Activated T-helper 1 cell treated with Interleukin-2 at 50 U/mL for 16 hours (primary cell): ENCODE data around the gene CPSF7.
"Not testable (repeated sequence)": the region's sequence is repeated elsewhere in the genome, so short reads cannot be mapped to it uniquely, and the experiment has no call there.

Source experiments
- DNase-seq: peaks from one replicate; pipeline ENCODE4 v3.0.0-alpha.2; 2020; ENCODE audit warnings: low read depth

CPSF7 gene, protein sequence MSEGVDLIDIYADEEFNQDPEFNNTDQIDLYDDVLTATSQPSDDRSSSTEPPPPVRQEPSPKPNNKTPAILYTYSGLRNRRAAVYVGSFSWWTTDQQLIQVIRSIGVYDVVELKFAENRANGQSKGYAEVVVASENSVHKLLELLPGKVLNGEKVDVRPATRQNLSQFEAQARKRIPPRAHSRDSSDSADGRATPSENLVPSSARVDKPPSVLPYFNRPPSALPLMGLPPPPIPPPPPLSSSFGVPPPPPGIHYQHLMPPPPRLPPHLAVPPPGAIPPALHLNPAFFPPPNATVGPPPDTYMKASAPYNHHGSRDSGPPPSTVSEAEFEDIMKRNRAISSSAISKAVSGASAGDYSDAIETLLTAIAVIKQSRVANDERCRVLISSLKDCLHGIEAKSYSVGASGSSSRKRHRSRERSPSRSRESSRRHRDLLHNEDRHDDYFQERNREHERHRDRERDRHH

DNA sequence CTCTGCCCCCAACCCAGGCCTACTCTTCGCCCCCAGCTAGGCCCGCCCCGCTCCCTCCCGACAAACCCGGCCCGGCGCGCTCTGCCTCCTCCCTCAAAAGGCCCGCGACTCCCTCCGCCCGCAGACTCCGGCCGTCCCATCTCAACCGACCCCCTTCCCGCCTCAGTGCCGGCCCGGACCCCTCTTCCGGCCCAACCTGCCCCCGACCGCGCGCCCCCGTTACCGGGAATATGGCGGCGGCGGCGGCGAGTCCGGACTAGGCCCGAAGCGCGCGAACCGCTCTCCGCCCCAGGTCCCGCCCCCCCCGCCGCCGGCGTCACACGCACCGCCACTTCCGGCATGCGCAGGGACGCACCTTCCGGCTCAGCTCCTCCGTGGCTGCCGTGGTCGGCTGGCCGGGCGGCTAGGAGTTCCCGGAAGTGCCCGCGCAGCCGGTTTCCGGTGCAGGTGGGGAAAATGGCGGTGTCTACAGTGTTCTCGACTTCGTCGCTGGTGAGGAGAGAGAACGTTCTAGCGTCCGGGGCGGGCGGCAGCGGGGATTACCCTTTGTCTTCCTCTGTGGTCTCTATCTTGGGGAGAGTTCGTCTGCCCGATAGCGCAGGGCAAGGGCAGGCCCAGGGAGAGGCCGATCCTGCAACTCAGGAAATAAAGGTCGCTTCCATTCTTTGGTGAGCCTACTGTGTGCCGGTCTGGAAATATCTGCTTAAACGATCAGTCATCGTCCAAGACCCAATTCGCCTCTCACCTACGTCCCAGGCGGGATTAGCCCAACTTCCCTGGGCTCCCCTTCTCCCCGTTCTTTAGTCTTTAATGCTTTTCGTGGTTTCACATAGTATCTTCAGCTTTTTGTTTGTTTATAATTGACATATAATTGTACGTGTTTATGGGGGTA is at the start of gene CPSF7, which contains the start of gene SDHAF2:
CPSF7 (minus strand) TSS at position 285 of the 892 bp plus-strand sequence. CDS start 740 bp downstream, outside the sequence.
SDHAF2 (plus strand) TSS at position 434 of the 892 bp plus-strand sequence; CDS start at position 457, 23 bp downstream.
- peak; percentile 98 for DNase-seq

DNA sequence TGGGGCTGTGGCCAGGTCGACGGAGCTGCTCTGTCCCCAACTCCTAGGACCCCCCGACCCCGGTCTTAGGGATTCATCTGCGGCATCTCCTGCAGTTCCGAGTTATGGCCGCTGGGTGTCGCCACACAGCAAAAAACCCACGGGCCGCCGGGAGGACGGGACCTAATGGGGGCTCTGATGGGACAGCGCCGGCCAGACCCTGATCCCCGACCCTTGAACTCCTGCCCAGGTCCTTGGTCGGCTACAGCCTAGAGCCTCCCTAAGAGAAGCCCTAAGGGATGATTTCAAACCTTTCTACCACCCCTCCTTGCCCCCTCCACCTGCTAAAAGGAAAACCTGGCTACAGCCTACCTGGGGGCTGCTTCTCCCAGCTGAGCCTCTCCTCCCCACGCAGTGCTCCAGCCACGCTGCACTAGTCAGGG is 48.0 kb upstream of the CPSF7 start:
- peak; percentile 38 for DNase-seq

DNA sequence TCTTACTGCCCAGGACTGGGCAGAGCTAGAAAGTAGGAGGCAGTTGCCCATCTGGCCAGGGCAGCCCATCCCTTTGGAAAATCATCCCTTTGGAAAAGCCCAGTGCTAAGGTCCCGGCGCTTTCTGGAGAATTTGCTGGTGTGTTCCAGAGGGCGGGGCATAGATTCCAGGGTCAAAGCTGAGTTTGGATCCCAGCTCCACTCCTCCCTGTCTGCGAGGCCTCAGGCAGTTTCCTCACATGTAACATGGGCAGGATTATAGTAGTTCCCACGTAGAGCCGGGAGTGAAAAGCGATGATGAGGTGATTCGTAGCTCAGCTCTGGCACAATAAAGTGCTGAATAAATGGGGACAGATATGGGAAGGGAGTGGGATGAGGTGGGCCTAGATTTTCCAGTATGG is 47.4 kb upstream of the CPSF7 start:
- no peak for DNase-seq

DNA sequence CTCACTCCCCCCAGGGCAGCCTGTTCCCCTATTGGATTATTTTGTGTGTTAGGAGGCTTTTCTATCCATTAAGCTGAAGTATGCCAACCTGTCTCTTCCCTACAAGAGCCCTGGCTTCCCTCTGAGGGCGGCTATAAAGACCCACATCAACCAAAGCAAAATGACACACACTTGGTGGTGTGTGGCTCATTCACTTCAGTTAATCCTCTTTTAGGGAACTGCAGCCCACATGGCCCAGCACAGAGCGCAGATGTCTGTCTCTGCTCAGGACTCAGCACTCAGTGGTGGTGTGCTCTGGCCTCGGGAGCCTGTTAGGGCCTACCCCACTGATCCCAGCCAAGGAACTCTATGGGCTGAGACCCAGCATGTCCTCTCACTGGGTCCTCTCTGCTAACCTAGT is 46.6 kb upstream of the CPSF7 start:
- no peak for DNase-seq

DNA sequence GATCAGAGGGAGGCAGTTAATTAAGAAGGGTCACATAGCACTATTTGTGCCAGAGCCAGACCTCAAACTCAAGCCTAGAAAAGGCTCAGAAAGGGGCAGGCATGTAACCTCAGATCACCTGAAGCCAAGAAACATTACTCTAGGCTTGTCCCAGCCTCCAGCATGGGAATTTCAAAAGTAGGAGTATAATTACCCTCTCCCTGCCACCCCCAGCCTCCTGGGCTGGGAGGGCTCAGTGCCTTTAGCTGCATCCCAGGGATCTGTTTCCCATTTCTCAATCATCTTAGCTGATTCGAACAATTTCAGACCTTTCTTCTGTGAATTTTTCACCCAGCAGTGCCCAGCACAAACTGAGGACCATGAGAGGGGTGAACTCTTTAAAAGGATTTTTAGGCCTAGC is 45.7 kb upstream of the CPSF7 start:
- no peak for DNase-seq

DNA sequence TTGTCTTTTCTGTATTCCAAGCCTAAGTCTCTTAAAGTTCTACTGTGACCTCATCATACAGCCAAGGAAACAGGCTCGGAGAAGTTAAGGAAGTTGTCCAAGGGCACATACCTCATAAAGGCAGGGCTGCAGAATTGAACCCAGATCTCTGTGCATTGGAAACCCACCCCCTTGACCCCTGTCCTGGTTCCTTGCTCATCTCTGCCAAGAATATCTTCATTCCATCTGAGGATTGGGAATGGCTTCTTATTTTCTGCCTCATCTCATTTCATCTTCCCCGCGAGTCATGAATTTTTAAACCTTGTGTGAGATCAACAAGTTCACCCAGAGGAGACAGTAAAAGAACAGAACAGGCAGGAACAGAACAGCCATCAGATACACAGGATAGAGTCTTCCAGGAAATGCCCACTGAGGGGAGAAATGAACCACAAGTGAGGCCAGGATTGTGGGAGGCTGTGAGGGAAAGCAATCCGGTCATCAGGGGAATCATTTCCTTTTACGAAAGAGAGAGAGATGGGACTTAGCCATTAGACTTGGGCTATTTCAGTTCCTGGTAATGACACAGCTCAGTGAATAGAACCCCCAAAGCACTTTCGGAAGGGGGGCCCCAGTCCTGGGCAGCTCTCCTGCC is 44.4 kb upstream of the CPSF7 start:
- DNase-seq: no peak

DNA sequence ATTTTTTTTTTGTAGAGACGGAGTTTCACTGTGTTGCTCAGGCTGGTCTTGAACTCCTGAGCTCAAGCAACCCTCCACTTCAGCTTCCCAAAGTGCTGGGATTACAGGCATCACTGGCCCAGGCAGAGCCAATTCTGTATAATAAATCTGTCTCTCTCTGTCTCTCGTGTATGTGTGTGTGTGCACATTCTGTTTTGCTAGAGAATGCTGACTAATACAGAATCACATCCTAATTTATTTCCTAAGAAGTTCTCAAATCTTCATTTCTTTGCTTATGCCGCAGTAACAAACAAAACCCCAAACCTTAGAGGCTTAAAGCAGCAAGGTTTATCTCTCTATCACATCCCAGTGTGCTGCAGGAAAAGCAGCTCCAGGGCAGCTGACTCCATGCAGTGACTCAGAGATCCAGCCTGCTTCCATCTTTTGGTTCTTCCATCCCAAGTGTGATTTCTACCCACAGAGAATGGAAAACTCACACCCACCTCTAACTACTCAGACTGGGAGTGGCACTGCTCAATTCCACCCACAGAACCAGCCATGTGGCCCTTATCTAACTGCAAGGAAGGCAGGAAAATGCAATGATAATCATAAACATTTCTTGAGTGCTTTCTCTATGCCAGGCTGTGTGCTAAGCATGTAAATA is 43.7 kb upstream of the CPSF7 start:
- DNase-seq: no peak

DNA sequence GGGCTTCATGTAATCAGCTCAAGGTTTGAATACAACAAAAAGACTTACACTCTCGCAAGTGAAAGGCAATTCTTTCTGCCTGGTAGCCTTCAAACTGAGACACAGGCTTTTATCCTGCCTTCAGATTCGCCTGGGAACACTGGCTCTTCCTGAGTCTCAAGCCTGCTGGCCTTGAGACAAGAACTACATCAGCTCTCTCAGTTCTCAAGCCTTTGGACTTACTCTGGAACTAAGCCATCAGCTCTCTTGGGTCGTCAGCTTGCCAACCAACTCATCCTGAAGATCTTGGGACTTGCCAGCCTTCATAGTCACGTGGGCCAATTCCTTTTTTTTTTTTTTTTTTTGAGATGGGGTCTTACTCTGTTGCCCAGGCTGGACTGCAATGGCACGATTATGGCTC is 43.1 kb upstream of the CPSF7 start:
- DNase-seq: no peak

DNA sequence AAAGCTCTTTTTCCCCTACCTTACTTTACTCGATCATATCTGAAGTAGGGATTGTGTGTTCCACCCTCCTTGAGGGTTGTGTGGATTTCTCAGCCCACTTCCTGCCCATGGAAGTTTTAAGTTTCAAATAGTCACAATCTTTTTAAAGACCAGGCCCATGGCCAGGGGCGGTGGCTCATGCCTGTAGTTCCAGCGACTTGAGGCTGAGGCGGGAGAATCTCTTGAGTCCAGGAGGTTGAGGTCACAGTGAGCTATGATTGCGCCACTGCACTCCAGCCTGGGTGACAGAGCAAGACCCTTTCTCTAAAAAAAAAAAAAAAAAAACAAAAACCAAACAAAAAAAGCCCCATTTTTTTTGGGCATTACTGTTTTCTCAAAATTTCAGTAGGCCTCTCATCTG is 42.5 kb upstream of the CPSF7 start:
- no peak for DNase-seq

DNA sequence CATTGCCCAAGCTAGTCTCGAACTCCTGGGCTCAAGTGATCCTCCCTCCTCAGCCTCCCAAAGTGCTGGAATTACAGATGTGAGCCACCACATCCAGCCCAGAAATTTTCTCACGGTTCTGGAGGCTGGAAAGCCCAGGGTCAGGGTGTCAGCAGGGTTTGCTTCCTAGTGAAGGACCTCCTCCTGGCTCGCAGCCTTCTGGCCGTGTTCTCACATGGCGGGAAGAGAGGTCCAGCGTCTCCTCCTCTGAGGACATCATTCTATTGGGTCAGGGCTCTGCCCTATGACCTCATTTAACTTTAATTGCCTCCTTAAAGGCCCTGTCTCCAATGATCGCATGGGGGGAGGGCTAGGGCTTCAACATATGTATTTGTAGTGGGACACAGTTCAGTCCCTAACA is 38.2 kb upstream of the CPSF7 start:
- no peak for DNase-seq

DNA sequence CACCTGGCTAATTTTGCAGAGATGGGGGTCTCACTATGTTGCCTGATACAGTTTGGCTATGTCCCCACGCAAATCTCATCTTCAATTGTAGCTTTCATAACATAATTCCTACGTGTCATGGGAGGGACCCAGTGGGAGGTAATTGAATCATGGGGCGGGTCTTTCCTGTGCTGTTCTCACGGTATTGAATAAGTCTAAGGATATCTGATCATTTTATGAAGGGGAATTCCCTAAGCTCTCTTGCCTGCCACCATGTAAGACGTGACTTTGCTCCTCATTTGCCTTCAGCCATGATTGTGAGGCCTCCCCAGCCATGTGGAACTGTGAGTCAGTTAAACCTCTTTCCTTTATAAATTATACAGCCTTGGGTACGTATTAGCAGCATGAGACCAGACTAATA is 37.8 kb upstream of the CPSF7 start:
- not testable (repeated sequence) for DNase-seq

DNA sequence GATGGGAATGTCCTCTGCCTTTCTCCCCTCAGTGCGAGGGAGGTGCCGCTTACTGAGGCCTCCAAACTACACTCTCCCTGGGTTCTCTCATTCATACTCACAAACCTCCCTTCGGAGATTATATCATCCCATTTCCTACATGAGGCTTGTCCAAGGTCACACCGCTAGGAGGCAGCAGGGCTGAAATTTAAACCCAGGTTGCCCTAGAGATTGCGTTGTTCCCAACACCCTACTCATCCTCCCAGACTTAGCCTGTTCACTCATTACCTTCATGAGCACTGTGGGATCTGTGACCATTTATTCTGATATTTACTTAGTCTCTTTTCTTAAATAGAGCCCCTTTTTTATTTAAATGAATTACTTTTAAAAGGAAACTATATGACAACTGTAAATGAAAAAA is 31.2 kb upstream of the CPSF7 start:
- no peak for DNase-seq

DNA sequence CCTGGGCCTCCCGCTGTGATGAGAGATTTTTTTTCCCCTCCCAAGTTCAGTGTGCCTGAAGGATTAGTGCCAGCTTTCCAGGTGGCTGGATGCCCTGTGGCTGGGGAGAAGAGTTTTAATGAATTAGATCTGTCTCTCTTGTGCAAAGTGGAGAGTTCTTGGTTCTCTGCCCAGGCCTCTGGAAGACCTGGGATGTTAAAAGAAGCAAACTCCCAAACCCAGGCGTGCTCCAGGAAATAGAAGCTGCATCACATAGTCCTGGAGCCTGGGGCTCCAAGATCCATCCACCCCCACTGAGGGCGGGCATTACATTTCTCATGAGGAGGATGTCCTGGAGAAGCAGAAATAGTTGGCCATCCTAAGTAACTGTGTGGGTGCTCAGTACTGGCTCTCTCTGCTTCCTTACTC is 30.7 kb upstream of the CPSF7 start:
- no peak for DNase-seq

DNA sequence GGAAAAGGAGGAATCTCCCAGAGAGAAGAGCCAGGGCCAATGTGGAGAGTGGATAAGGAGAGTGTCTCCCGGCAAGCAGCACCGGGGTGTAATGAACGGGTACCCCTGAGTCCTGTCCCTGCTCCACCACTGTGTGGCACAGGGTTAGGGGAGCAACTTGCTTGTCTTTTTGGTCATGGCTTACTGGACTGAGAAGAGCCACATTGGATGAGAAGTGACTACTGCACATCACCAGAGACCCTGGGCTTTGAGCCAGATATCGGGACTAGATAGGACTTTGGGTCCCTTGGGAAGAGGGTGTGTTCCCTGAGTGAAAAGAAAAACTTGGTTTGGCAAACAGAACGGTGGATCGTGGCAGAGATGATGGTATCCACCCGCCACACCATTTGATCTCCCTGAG is 24.7 kb upstream of the CPSF7 start:
- no peak for DNase-seq

DNA sequence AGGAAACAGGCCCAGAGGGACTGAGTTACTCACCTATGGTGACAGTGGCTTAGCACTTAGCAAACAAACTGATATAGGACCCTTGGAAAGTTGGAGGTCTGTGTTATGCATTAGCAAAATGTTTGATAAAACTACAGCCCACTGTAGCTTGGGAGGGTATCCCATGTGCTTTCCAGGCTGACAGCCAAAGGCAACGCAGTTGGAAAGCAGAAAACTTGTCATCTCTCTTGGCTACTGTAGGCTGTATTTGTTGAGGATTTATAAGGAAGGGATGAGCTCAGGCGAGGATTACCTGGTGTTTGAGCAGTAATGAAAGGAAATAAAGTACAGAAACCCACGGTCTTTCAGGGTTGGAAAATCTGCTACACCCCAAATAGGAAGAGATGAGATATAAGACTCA is 23.9 kb upstream of the CPSF7 start:
- no peak for DNase-seq

DNA sequence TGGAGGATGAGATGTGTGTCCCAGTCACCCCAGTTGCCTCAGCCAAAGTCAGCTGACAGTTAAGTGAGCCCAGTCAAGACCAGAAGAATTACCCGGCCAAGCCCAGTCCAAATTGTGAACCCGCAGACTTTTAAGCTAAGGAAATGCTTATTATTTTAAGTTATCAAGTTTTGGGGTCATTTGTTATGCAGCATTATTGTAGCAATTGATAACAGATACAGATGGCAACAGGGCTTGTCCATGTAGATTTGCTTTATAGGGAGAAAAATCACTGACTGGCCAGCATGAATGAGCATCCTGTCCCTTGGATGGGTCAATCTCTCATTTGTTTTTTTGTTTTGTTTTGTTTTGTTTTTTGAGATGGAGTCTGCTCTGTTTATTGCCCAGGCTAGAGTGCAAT is 23.1 kb upstream of the CPSF7 start:
- no peak for DNase-seq

DNA sequence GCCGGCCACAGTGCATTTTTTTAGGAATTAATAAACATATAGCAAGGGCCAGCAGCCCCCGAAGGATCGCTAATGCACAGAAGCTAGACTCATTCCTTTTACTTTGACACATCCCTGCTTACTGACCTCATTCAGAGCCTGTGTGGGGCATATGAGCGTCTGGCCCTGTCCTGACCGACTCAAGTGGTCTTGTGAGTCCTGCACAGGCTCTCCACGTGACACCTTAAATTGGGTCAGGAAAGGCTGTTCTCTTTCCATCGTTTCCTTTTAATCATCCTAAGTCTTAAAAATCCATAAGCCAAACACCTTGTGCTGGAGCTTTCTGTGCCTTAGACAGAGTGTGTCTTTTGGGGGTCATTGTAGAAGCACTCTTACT is 18.8 kb upstream of the CPSF7 start:
- no peak for DNase-seq

DNA sequence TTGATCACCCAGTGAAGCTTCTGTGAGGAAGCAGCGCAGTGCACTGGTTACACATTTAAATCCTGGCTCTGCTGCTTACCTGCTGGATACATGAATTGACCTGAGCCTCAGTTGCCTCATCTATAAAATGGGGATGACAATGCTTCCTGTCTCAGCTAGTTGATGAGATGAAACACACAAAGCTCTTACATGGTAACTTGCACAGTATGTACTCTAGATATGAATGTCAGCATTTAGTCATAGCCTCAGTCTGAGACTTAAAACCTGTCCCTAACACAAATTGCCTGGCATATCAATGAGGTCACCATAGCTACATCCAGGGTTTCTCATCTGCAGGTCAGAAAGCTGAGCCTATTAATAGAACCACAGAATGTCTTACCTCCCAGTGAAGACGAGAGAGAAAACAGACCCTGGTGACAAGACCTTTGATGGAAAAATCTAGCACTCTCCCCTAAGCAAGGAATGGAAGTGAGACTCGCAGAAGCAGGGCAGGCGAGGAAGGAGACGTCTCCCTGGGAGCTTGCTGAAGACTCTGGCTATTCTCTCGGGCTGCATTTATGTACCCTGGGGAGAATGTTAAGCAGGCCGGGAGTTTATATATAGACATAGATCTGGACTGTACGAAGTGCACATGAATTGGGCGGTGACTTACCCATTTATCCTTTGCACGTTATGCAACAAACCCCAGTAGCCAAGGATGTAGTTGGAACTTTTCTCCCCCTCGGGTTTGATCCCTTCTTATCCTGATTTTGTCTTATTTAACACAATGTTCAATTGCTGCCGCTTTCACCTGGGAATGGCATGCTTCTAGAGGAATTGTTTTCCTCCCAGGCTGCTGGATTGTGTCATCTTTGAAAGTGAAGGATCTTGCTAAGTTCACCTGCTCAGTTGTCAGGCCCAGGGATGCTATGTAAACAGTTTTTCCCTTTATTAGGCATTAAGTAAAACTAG is 18.1 kb upstream of the CPSF7 start:
- no peak for DNase-seq

DNA sequence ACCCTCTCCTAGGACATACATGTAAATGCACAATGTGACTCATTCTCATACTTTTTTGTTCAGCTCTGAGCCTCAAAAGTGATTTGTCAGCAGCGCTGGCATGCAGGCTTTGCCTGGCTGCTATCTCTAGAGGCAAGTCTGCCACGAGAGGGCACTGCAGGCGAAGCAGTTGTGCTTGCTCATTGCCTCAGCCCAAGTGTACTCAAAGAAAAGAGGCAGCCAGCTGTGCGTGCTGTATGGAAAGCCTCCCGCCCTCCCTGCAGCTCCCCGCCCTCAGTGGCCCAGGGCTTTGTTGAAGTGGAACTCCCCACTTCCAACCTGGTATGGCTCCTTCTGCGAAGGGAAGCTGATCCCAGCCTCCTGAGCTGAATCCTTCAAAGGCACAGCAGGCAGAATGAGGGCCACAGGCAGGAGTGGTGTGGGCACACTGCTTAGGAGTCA is 16.5 kb upstream of the CPSF7 start:
- DNase-seq: peak; percentile 26

DNA sequence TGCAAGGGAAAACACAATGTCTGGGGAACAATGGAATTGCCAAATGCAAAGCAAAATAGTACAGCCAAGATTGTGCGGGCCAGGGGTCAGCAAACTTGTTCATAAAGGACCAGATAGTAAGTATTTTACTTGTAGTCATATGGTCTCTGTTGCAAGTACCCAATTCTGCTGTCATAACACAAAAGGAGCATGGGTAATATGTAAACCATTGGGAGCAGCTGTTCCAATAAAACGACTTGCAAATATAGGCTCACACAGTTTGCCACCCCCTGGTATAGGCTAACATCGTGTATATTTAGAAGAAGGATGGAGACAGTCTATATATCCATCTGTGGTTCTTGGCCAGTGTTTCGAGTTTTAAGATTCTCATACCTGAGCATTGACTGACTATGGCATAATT is 15.7 kb upstream of the CPSF7 start:
- no peak for DNase-seq

DNA sequence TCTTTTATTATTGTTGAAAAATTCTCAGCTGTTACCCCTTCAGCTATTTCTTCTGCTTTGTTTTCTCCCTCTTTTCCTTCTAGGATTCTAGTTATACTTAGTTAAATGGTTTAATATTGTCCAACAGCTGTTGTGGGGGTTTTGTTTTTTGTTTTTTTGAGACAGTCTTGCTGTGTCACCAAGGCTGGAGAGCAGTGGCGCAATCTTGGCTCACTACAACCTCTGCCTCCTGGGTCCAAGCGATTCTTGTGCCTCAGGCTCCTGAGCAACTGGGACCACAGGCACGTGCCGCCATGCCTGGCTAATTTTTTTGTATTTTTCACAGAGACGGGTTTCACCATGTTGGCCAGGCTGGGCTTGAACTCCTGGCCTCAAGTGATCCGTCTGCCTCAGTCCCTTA is 12.8 kb upstream of the CPSF7 start:
- DNase-seq: no peak
